NOMO-1 treated with DMSO at 0.1 percent for 48 hours (cell line): ENCODE results near the gene STC2.

Experiments used
- DNase-seq: peaks from one replicate; lab custom pipeline; 2025; ENCODE audit not compliant: unreplicated experiment; lab: John Stamatoyannopoulos, UW

The STC2 gene

DNA sequence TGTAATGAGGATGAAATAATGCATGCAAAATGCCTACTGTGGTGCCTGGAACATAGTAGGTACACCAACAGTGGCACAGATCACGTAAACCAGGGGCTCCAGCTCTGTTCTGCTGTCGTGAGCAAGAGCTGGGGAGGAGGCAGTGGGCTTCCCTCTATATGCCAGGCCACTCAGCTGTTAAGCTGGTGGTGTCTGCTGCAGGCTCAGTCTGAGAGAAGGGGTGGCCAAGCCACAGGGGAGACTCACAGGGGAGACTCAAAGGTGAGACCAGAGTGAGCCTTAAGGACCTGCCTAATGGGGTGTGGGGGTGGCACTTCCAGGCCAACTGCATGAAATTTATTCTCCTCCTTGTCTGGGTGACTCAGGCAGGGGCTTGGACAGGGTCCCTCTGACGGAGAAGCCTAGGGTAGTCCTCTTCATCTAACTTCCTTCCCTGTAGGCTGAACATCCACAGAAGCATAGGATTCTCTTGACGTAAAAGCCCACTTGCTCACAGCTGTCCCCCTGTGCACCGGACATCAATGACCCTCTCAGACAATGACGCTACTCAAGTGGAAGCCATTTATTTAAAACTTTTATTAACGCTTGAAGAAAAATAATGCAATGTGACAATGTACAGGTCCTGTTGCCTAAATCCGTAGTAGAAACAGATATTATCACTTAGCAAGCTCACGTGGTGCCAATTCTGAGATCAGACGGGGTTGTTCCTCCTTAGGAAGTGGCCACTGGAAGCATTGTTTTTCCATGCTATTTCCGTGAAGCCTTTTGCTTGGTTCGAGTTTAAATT is 13.9 kb downstream of the STC2 start:
- DNase-seq = no peak

DNA sequence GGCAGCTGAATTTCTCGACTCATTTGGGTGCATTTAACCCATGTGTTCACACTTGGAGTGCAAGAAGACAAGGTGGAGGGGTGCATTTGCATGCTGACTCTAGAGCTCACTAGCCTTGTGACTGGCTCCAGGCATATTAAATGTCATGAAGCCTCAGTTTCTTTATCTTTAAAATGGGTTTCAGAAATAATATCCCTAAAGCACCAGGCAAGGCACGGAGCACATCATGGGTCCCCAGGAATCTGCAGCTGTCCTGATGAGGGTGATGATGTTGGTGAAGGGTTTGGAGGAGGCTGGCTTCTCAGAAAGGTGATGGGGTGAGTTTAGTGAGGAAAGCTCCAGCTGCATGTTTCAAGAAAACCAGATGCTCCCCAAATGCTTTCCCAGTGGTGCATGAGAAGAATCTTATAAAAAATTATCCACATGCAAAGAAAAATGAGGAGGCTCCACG is 14.8 kb downstream of the STC2 start:
- no peak for DNase-seq

DNA sequence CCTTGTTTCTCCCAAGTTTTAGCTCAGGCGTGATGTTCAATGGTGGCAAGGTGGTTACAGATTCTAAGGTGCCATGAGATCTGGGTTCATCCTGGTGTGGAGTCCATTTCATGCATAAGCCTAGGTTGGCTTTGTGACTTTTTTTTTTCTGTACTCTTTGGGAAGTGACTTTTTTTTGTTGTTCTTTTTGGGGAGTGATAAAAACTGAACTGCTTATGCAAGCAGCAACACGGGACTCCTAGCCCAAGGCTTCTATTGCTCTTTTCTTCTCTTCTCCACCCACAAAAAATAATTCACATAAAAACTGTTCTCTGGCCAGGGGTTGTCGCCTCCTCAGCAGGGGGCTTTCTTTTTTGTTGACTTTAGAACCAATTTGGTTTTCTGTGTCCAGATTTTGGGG is 15.4 kb downstream of the STC2 start:
- DNase-seq = no peak

DNA sequence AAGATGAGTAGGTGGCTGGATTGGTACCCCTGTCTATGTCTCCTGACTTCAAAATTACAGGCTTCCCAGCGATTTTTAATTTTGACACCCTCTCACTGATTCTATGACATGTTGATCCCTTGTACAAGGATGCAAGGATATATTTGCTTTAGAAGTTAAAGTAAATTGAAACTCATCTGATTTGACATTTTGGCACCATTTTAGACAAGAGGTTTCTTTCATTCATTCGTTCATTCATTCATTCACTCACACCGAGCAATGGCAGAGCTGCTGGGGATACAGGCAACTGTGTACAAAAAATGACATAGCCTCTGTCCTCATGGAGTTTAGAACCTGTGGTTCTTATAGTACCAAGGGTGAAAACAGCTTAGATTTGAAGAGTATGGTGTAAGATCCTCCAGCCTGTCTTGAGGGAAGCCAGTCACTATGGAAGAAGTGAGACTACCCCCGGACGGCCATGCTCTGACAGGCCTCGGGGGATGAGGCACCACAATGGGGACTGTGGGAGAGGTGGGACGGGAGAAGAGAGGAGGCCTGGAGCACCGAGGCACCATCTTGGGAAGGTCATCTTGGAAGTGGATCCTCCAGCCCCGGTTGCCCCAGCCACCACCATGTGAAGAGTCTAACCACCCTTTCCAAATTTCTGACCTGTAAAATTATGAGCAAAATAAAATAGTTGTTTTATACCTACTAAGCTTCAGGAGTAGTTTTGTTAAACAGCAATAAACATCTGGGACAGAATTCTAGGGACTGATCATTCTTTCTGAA is 16.2 kb downstream of the STC2 start:
- DNase-seq = no peak

DNA sequence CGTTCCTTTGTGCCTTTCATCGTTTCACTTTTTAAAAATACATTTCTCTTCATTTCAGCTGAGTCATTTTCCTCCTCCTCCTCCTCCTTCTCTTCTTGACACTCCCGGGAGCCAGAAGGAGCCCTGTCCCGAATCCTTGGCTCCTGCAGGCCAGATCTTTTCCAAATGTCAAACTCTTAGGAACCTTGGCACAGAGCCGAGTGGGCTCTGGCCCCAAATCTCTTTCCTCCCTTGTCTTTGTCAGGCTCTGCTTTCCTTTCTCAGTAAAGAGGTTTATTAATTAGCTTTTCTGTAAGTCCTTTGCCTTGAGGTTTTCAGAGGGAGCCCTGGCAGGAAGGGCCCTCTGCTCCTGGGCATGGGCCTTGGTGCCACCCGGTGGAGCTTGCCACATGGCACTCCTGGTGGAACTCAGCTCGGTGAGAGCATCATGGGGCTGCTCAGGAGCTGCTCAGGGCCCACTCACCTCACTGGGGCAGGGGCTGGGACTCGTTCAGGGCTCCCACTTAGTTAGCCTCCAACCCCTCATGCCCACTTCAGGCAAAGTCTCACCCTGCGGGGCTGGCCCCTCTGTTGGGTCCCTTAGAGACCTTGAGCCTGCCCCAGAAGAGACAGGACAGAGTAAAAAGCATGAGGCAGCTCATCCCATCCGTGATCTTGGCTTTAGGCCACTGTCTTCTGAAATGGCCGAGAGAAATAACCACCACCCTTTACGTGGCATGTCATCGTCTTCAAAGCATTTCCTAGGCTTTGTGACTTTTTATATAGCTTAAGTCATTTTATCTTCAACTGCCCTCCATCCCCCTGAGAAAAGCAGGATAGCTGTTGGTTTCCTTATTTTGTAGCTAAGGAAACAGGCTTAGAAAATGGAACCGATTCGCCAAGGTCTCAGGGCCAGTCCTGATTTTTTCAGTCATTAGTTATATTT is 17.1 kb downstream of the STC2 start:
- DNase-seq = no peak

DNA sequence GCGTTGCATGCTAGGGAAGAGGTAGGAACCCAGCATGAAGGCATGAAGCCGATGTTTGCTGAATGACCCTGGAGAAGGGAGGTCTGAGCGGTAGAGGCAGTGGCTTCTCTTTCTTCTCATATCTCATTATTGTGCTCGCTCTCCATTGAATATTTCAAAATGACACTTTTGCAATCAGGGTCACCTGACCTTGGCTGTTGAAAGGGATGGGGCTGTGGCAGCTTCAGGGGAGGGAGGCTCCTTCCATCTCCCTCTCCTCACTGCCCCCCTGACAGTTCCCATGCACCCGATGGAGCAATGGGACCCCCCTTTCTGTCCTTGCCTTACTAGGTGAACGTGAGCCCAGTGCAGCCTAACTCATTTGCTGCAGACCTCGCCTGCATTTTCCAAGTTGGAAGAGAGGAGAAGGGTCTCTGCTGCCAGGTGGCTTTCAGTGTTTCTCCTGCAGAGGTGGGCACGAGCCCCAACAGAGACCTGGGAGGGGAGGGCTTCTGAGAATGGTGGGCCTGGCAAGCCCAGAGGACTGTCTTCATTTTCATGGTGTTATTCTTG is 17.9 kb downstream of the STC2 start:
- DNase-seq = no peak

DNA sequence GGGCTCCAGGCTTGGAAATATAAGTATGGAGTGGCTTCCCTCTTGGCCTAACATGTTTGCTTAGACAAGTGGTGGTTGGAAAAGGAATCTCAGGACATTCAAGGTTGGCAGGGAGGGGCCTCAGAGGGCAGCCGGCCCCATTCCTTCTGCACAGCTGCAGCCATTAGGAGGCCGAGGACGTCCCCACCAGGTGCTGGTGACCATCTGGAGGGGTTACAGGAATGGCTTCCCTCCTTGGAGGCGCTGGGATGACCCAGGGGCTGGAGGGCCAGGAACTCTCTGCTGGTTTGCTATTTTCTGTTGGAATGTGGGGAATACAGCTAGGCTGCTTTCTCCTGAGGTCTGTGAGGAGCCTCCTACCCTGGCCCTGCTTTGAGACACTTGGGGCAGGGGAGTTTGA is 18.5 kb downstream of the STC2 start:
- DNase-seq = no peak

DNA sequence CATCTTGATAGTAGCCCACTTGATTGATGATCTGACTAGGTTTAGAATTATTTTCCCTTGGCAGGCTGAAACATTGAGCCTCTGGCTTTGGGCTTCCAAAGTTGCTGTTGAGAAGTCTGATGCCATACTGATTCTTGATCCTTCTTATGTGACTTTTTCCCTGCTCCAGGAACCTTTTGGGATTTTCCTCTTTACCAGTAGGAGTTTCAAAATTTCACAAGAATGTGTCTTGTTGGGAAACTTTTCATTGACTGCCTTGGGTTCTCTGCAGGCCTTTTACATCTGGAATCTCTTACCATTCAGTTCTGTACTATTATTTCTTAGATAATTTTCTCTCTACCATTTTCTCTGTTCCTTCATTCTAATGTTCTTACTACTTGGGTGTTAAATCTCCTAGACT is 20.0 kb downstream of the STC2 start:
- DNase-seq = no peak

DNA sequence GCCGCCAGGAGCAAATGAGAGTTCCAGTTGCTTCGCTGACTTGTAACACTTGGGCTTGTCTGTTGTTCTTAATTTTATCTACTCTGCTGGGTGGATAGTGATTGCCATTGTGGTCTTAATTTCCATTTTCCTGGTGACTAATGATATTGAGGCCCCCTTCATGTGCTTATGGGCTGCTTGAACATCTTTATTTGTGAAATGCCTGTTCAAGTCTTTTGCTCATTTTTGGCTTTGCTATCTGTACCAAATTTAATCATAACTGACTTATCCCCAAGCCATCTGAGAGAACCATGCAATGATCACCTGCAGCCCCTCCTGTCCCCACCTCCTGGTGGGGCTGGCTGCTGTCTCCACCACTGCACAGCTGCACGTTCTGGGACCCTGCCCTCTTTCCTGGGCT is 20.5 kb downstream of the STC2 start:
- no peak for DNase-seq

DNA sequence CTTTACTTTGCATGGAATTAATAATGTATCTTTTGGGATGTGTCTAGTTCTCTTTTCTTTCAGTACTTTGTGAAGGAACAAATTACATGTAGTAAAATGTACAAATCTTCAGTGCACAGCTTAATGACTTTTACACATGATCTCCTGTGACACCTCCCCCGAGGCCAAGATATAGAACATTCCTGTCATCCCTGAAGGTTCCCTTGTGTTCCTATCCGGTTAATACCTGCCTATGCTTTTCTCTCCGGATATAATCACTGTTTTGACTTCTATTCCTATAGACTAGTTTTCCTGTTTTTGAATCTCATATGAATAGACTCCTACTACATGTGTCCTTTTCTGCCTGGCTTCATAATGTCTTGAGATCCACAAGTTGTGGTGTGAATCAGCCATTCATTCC is 21.5 kb downstream of the STC2 start:
- no peak for DNase-seq

DNA sequence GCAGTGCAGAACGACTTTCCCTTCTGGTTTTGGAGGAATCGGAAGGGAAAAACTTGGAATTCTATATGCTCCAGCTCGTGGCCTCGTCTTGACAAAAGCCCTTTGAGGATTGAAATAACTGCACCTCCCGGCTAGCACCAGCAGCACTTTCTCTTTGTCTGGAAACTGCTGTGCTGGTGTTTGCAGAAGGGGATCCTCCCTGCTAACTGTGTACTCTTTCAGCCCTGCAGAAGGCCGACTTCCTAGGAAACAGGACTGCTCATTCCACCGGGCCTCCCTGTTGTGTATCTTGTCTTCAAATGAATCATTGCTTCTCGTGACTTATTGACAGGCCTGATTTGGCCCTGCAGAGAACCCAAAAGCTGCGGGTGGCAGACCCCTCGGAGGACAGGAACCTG is 23.6 kb downstream of the STC2 start:
- DNase-seq = no peak

DNA sequence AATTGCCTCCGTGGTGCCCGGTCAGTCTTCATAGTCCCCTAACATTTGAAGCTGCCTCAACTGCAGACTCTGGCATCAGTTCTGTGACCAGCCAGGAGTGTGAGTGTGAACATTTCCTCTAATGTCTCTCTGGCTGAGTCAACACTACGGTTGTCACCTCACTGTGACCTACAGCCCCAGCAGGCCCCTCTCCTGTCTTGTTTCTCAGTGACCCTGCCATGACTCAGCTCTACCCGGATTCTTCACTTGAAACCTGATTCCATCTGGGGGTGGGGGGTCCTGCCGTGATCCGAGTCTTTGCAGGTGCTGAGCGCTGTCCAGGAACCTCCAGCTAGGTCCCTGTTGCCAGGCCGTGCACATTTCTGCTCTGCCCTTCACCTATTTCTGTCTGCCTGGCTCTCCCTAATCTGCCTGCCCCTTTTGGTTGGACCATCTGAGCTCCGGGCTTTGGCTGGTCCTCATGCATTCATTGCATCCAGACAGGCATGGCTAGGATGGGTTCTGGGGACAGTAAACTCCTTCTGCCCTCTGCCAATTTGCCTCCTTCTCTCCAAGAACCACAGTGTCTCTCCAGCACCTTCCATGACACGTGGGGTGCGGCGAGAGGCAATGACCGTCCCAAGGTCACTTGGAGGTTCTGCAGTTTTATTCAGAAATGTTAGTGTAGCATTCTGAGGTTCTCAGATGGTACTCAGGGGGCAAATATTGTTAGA is 24.2 kb downstream of the STC2 start:
- DNase-seq = no peak

DNA sequence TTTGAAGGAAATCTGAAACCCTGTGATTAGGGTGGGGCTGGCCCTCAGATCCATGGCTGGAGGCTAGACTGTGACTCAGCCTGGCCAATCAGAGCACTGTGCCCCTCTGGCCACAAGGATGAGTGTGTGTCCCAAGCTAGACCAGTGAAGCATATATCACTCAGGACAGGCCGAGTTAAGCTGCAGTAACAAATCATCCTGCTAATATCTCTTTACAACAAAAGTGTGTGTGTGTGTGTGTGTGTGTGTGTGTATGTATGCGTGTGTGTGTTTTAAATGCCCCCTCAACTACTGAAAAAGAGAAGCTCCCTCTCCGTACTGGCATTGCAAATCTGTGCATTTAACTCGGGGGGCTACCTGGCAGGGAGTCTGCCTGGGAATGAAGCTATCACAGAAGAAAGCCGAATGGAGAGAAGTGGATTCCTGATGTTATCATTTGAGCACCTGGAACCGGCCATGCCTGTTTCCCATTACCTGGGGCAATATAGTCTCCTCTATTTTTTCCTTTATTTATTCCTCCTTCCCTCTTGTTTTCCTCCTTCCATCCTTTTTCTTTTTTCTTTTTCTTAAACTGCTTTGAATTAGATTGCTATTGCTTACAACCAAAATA is 25.6 kb downstream of the STC2 start:
- DNase-seq = no peak

DNA sequence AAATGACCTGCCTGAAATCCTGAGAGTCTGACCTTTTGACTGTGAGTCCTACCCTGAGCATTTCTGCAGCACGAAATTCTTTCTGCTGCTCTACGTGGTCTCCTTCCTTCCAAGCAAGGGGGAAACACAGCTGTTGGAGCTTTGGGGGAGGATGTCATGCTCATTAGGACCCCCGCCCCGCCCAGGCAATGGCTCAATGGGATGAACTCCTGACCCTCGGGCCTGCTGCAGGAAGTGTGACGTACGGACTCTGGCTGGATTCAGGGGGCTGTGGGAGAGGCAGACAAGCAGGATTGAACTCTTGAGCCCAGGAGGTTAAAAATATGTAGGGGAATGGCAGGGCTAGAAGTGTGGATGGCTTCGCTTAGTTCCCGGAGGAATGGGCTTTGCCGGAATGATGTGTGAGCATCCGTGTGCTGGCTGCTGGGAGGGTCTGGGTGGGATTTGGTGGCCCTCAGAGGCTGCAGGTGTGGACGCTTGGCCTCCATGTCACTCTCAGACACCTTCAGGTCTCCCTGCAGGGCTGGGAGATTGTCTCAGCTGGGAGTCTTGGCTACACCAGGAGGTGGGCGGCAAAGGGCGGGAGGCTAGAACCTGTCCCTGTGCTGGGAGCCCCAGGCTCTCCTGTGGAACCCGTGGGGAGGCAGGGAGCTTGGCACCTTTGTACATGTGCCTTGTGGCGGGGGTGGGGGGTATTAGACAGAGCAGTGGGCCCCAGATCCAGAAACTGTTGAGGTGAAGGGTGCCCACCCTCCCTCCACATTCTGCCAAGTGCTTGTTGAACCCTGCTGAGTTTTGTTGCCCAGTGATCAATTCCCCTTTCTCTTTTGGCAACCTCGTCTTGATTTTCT is 26.3 kb downstream of the STC2 start:
- DNase-seq = no peak

DNA sequence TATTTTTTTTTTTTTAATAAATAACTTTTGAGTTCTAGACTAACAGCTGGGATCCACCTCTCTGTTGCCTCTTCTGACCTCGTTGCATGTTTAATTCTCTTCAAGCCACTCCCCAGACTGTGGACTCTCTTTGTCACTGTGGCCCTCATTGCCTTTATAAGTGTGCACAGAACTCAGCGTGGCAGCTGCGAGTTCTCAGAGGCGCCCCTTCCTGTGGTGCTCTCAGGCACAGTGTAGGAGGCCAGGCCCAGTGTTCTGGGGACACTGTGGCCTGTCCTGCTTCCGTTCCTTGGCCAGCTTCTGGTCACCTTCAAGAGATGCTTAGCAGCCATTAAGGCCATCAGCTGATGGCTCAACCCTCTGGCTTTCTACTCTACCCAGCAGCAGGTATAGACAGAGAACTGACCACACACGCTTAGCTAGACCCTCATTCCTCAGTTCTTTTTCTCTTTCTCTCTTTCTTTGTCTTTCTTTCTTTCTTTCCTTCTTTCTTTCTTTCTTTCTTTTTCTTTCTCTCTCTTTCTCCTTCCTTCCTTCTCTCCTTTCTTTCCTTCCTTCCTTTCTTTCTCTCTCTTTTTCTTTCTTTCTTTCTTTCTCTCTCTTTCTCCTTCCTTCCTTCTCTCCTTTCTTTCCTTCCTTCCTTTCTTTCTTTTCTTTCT is 27.7 kb downstream of the STC2 start:
- DNase-seq = no peak

DNA sequence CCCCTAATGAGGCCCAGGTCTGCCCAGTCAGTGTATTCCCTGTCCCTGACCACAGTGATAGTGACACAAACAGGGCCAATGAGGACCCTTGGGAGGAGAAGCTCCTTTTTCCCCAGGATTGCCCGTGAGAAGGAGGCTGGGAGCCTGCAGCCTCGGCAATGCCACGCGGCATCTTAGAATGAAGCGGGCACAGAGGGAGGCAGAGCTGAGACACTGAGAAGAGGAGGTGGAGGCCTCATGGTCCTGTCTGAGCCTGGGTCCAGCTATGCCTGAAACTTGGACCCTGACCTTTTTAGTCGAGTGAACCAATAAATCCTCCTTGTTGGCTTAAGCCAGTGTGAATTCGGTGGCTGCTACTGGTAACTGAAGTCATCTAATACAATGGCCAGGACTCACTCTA is 28.4 kb downstream of the STC2 start:
- DNase-seq = no peak

DNA sequence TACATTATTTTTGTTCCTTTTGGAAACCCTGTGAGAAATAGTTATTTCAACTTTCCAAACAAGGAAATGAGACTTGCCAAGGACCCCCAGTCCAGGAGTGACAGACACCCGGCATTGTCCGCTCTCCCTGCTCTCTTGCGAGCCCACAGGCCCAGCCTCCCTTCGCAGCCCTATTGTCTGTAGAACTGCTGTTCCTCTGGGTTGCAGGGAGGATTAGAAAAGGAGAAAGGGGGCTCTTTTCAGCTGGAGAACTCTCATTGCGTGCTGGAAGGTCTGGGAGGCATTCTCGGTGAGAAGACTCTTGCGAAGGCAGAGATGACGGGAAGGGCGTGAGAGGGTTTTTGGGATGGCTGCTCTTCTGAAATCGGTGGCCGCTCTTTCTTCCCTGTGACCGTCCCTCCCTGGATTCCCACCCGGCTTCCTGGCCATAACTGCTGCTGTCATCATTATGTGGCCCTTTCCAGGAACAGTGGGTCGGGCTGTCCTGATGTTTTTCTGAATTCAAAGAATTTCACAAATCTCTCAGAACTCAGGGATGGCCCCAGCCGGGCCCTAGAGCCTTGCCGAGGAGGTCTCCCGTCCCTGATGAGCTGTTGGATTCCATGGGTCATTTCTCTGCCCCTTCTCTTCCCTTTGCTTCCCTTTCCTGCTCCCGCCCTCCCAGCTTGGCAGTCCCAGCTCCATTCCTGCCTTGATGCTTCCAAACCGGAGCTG is 29.8 kb downstream of the STC2 start:
- no peak for DNase-seq

DNA sequence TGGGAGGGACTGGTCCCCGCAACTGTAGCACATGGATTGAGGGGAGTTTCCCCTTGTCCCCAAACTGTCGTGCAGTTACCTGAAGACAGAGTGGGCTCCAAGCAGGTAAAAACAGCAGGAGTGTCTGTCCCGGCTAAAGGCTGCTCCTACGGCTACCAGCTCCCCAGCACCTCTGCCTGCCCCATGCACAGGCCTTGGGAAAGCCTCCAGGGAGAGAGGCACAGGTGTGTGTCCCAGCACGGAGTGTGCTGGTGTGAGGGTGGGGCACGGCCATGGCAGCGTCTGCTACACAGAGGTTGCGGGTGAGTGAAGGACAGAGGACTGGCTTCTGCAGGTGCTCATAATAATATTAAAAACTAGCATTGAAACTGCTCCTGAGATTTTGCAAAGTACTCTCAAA is 30.4 kb downstream of the STC2 start:
- no peak for DNase-seq
